B cell (primary cell): ENCODE data around the gene EOGT. TPM values are rescaled to one million over a fixed set of nuclear protein-coding genes. Genes with fewer than 3 reads are reported as not detected.

Experiments used
- ATAC-seq: fragments of 200-7000 bp; cut with Tn5 transposase; one replicate; pipeline ENCODE4 v1.10.0; 2021; ENCODE audit warnings: low read depth, mild to moderate bottlenecking, moderate number of reproducible peaks, moderate library complexity
- CTCF ChIA-PET: fragments of 350-600 bp; sonication (Branson Sonifier 250); formaldehyde crosslinking; loops from one replicate; lab custom pipeline; 2021; ENCODE audit warnings: antibody characterized with exemption, inconsistent platforms; lab: Charles Lee
- POLR2A ChIA-PET: fragments of 350-600 bp; sonication (Branson Sonifier 250); formaldehyde crosslinking; loops from one replicate; lab custom pipeline; 2021; ENCODE audit warnings: antibody characterized with exemption; lab: Charles Lee
- DNase-seq: peaks from one replicate; pipeline ENCODE4 v3.0.0; 2013
- H2AFZ ChIP-seq: 2 replicates; pipeline ENCODE4 v1.6.1; 2012; ENCODE audit warnings: mild to moderate bottlenecking, low read depth, low read length; ENCODE audit not compliant: insufficient read depth, poor library complexity, severe bottlenecking
- H3K27ac ChIP-seq, 2 donors: 1 replicate in 1 of 2; 2 replicates in 1 of 2; pipeline ENCODE4 v1.5.1; 2012 to 2013; ENCODE audit warnings: low read length in 2 of 2, mild to moderate bottlenecking in 2 of 2, moderate library complexity in 1 of 2
- H3K27me3 ChIP-seq, 4 experiments: fragments of 200-600 bp in 1 of 4; sonication (generic) in 1 of 4; replicated peaks in 1 of 4; 1 replicate in 2 of 4; 2 replicates in 2 of 4; pipeline versions ENCODE4 v1.6.1 to v1.7.0; 2013 to 2016; ENCODE audit warnings: low read length in 3 of 4, mild to moderate bottlenecking in 2 of 4, mixed read lengths in 1 of 4, moderate library complexity in 1 of 4; ENCODE audit not compliant: insufficient read depth in 4 of 4, control insufficient read depth in 3 of 4; ENCODE audit errors: control extremely low read depth in 1 of 4
- H3K36me3 ChIP-seq, 2 experiments: replicated peaks in 1 of 2; 1 replicate in 1 of 2; 2 replicates in 1 of 2; pipeline versions ENCODE4 v1.6.1 to v1.7.1; 2013; ENCODE audit warnings: low read length in 1 of 2; ENCODE audit not compliant: insufficient read depth in 2 of 2, control insufficient read depth in 1 of 2; ENCODE audit errors: control extremely low read depth in 1 of 2, extremely low read depth in 1 of 2
- H3K4me1 ChIP-seq, 2 donors: fragments of 200-600 bp in 1 of 2; sonication (generic) in 1 of 2; 1 replicate in 1 of 2; 2 replicates in 1 of 2; pipeline versions ENCODE4 v1.5.1 to v1.6.1; 2013 to 2017; ENCODE audit warnings: low read length in 2 of 2; ENCODE audit not compliant: control insufficient read depth in 2 of 2, insufficient read depth in 2 of 2
- H3K4me2 ChIP-seq: replicated peaks from 2 replicates; pipeline ENCODE3; 2012; ENCODE audit warnings: mild to moderate bottlenecking, low read depth, low read length; ENCODE audit not compliant: poor library complexity, severe bottlenecking
- H3K4me3 ChIP-seq, 5 experiments: fragments of 200-600 bp in 1 of 5; sonication (generic) in 1 of 5; 1 replicate in 3 of 5; 2 replicates in 2 of 5; pipeline versions ENCODE4 v1.5.1 to v1.7.0; 2011 to 2016; ENCODE audit warnings: low read length in 4 of 5, mild to moderate bottlenecking in 4 of 5, low read depth in 2 of 5, control low read depth in 1 of 5, moderate library complexity in 1 of 5; ENCODE audit not compliant: insufficient read depth in 1 of 5; ENCODE audit errors: control extremely low read depth in 1 of 5, extremely low read depth in 1 of 5
- H3K79me2 ChIP-seq: fragments of 200-600 bp; sonication (generic); one replicate; pipeline ENCODE4 v1.6.0; 2016; ENCODE audit warnings: low read length; ENCODE audit not compliant: control insufficient read depth, insufficient read depth
- H3K9ac ChIP-seq: fragments of 200-600 bp; sonication (generic); 2 replicates; pipeline ENCODE4 v1.6.1; 2017; ENCODE audit warnings: mild to moderate bottlenecking, low read length, moderate library complexity
- H3K9me3 ChIP-seq, 3 donors: one replicate each; pipeline versions ENCODE4 v1.6.1 to v1.7.1; 2013; ENCODE audit warnings: low read length in 2 of 3; ENCODE audit not compliant: control insufficient read depth in 2 of 3, insufficient read depth in 1 of 3; ENCODE audit errors: control extremely low read depth in 1 of 3
- H4K20me1 ChIP-seq: 2 replicates; pipeline ENCODE4 v1.6.0; 2012; ENCODE audit warnings: mild to moderate bottlenecking, low read length; ENCODE audit not compliant: insufficient read depth, control insufficient read depth, poor library complexity, severe bottlenecking
- H3K27ac Mint-ChIP-seq: one replicate; pipeline ENCODE4 v1.8.0; 2021; ENCODE audit warnings: mixed read lengths
- H3K27me3 Mint-ChIP-seq: one replicate; pipeline ENCODE4 v1.8.0; 2021; ENCODE audit warnings: mixed read lengths
- H3K4me1 Mint-ChIP-seq: one replicate; pipeline ENCODE4 v1.8.0; 2021; ENCODE audit warnings: mixed read lengths
- H3K4me3 Mint-ChIP-seq: one replicate; pipeline ENCODE4 v1.8.0; 2021; ENCODE audit warnings: mixed read lengths
- H3K9me3 Mint-ChIP-seq: one replicate; pipeline ENCODE4 v1.8.0; 2022; ENCODE audit warnings: mixed read lengths; ENCODE audit not compliant: insufficient read depth
- EZH2 ChIP-seq: IDR thresholded peaks from 2 replicates; pipeline ENCODE4 v1.6.1; 2012; ENCODE audit warnings: borderline replicate concordance, low read depth, mild to moderate bottlenecking, moderate library complexity, low read length; ENCODE audit not compliant: insufficient read depth, poor library complexity, severe bottlenecking
- WGBS: methylation state at CpG from one replicate; pipeline ENCODE4 v1.1.5; 2013; ENCODE audit warnings: missing lambda C conversion rate; ENCODE audit not compliant: insufficient coverage; 5-methylcytosine and 5-hydroxymethylcytosine counted together
- intact Hi-C: fragments of 100-400 bp; cut with micrococcal nuclease; formaldehyde crosslinking; loops from one replicate; pipeline ENCODE4 v1.10.0; 2022
- polyA plus RNA-seq: library from polyadenylated mRNA; depleted of rRNA; stranded (reverse); fragments of >200 nt; gene quantifications from 2 replicates; pipeline ENCODE4 v1.2.3, GENCODE V29; 2012
- total RNA-seq, 2 donors: library from RNA; stranded (reverse); fragments of 120-200 nt in 1 of 2; gene quantifications; 1 replicate in 1 of 2; 2 replicates in 1 of 2; pipeline versions ENCODE4 v1.2.3 to v1.2.4, GENCODE V29; 2013 to 2022
- TF ChIP-seq, protein P1 (sequence below): fragments of 200-600 bp; IDR thresholded peaks from one replicate; pipeline ENCODE4 v1.8.0; 2022; ENCODE audit warnings: antibody characterized with exemption, mild to moderate bottlenecking

EOGT gene
- total and polyA plus RNA-seq, 2 donors (not counting 1 experiment from before 2014, with no cell fraction given): 1.7 to 15.5 TPM

DNA sequence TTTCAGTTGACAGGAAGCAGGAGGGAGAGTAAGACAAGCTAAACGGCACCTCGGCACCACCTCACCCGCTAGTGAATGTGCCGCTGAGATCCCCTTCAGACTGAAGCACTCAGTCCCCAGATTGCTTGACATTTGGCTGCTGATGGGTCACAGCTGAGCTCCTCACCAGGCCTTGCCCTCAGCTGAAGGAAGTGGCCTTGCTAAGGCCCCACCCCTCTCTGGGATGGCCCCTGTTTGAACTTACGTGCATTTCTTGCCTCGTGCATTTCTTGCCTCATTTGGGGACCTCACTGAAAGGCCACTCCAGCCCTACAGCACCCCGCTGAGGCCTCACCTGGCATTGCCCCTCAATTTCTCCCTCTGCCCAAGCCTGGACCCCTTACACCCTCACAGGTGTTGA, 39.8 kb downstream of the EOGT start:
- no peaks in the 10 kb centered on the region for H4K20me1 ChIP-seq
- H3K9me3 ChIP-seq: no peaks in the 10 kb centered on the region
- H3K27ac ChIP-seq: no peak overlapping the region
- ATAC-seq (no peak), DNase-seq (no peak)
- Mint-ChIP-seq H3K9me3 (no peaks in the 10 kb centered on the region), H3K27ac (no peak overlapping the region), H3K4me1 (no peaks in the 10 kb centered on the region), H3K27me3 (peaks cover 9% of the 10 kb centered on the region), H3K4me3 (no peak overlapping the region)
- no peak overlapping the region for H3K4me3 ChIP-seq
- ChIA-PET POLR2A (no interaction called here), CTCF (no interaction called here)
- no peaks in the 10 kb centered on the region for H3K27me3 ChIP-seq
- intact Hi-C loops: no loop called here
- no peak overlapping the region for H3K4me2 ChIP-seq
- no peak for TF ChIP-seq EZH2
- TF ChIP-seq, protein P1, sequence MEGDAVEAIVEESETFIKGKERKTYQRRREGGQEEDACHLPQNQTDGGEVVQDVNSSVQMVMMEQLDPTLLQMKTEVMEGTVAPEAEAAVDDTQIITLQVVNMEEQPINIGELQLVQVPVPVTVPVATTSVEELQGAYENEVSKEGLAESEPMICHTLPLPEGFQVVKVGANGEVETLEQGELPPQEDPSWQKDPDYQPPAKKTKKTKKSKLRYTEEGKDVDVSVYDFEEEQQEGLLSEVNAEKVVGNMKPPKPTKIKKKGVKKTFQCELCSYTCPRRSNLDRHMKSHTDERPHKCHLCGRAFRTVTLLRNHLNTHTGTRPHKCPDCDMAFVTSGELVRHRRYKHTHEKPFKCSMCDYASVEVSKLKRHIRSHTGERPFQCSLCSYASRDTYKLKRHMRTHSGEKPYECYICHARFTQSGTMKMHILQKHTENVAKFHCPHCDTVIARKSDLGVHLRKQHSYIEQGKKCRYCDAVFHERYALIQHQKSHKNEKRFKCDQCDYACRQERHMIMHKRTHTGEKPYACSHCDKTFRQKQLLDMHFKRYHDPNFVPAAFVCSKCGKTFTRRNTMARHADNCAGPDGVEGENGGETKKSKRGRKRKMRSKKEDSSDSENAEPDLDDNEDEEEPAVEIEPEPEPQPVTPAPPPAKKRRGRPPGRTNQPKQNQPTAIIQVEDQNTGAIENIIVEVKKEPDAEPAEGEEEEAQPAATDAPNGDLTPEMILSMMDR: no peak
- 81% methylated on average over 7 of the region's 7 CpGs for WGBS
- no peak overlapping the region for H2AFZ ChIP-seq
- H3K9ac ChIP-seq: no peak overlapping the region
- H3K4me1 ChIP-seq: no peaks in the 10 kb centered on the region
- no peaks in the 10 kb centered on the region for H3K79me2 ChIP-seq
- H3K36me3 ChIP-seq: peaks cover 0 to 2% of the 10 kb centered on the region in 2 experiments

DNA sequence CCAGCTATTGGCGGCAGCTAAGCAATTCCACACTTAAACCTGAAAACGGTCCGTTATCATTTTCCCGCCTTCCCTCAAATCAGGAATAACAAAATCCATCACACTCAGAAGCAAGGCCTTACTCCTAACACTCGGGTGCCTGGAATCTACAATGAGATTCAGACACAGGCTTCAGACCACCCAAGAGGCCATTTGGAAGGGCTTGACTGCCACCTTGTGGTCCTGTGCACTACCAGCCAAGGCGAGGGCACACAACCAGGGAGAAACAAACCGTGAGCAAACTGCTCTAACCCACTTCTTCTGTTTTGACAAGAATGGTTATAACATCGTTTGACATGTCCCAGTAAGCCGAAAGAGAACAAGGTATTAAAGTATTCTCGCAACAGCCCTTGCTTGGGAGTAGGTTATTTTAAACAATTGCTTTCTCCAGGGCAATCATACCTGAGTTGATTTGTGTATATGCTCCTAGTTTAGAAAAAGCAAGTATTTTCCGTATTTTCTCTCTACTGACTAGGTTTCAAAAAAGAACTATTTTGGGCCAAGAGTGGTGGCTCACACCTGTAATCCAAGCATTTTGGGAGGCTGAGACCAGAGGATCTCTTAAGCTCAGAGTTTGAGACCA, 41.0 kb downstream of the EOGT start:
- intact Hi-C loops: no loop called here
- H3K9me3 Mint-ChIP-seq: no peaks in the 10 kb centered on the region
- TF ChIP-seq, protein P1: peak; percentile 45
- no peak for TF ChIP-seq EZH2
- H3K9ac ChIP-seq: no peak overlapping the region
- H3K79me2 ChIP-seq: no peaks in the 10 kb centered on the region
- H3K4me3 ChIP-seq: no peak overlapping the region
- DNase-seq (peak; percentile 30), ATAC-seq (no peak)
- H3K4me1 ChIP-seq: no peaks in the 10 kb centered on the region
- peaks cover 9% of the 10 kb centered on the region for H3K27me3 Mint-ChIP-seq
- H3K9me3 ChIP-seq: no peaks in the 10 kb centered on the region
- no peaks in the 10 kb centered on the region for H4K20me1 ChIP-seq
- H3K27me3 ChIP-seq: no peaks in the 10 kb centered on the region
- H3K27ac ChIP-seq: no peak overlapping the region
- WGBS: 48% methylated on average over 7 of the region's 11 CpGs
- ChIA-PET CTCF (interaction anchor here (0.7 to 0.9 kb wide), 2 partner anchors 16 to 186 kb away, joined by 3 to 4 read pairs; no protein-coding TSS in a partner anchor), POLR2A (no interaction called here)
- H3K4me1 Mint-ChIP-seq: no peaks in the 10 kb centered on the region
- no peaks in the 10 kb centered on the region for H3K36me3 ChIP-seq
- H3K27ac Mint-ChIP-seq: no peak overlapping the region
- H2AFZ ChIP-seq: no peak overlapping the region
- H3K4me2 ChIP-seq: no peak overlapping the region
- H3K4me3 Mint-ChIP-seq: no peak overlapping the region
